Measurements from ENCODE around the gene HHEX.

The HHEX gene

GRCh38 chr10:92693534-92693893 is 3.8 kb downstream of the HHEX start:
- no peak for DNase-seq

GRCh38 chr10:92695679-92696605 is 6.2 kb downstream of the HHEX start:
- no peak for DNase-seq

- no peak for DNase-seq
Observed at GRCh38 chr10:92696606-92697383, 7.0 kb downstream of the HHEX start.

GRCh38 chr10:92697663-92698511 is 8.1 kb downstream of the HHEX start:
- DNase-seq: no peak

GRCh38 chr10:92699193-92699517 is 9.4 kb downstream of the HHEX start:
- no peak for DNase-seq

- peak in 2 of 14 donors; percentile 5 to 10 for DNase-seq
Observed at GRCh38 chr10:92699518-92700381, 10.0 kb downstream of the HHEX start.

GRCh38 chr10:92702301-92702916 is 12.7 kb downstream of the HHEX start:
- no peak for DNase-seq

GRCh38 chr10:92712016-92712889 is 22.5 kb downstream of the HHEX start:
- no peak for DNase-seq

GRCh38 chr10:92714152-92714845 is 24.5 kb downstream of the HHEX start:
- no peak for DNase-seq

- DNase-seq: no peak
Observed at GRCh38 chr10:92714872-92715271, 25.1 kb downstream of the HHEX start.

GRCh38 chr10:92719991-92720830 is 30.5 kb downstream of the HHEX start:
- no peak for DNase-seq

- no peak for DNase-seq
Observed at GRCh38 chr10:92720831-92721165, 31.0 kb downstream of the HHEX start.

- DNase-seq: no peak
Observed at GRCh38 chr10:92722349-92722748, 32.6 kb downstream of the HHEX start.

GRCh38 chr10:92727141-92727540 is 37.4 kb downstream of the HHEX start:
- DNase-seq: no peak

GRCh38 chr10:92727550-92727949 is 37.8 kb downstream of the HHEX start:
- no peak for DNase-seq

GRCh38 chr10:92729886-92730285 is 40.1 kb downstream of the HHEX start:
- no peak for DNase-seq

- DNase-seq: no peak
Observed at GRCh38 chr10:92732958-92733357, 43.2 kb downstream of the HHEX start.

GRCh38 chr10:92734301-92734700 is 44.5 kb downstream of the HHEX start:
- no peak for DNase-seq

- DNase-seq: no peak
Observed at GRCh38 chr10:92735938-92736337, 46.2 kb downstream of the HHEX start.

Data from C1 segment of cervical spinal cord (tissue), 14 donors.